Amniotic stem cell (primary cell): Measurements from ENCODE around the gene BACH2.
"Not testable (repeated sequence)": the region's sequence is repeated elsewhere in the genome, so short reads cannot be mapped to it uniquely, and the experiment has no call there.

Experiments
- DNase-seq: peaks from one replicate; lab custom pipeline; 2025; lab: John Stamatoyannopoulos, UW

BACH2 gene

GRCh38 chr6:90124874-90125510 lies 171.7 kb downstream of the BACH2 start:
- no peak for DNase-seq

- DNase-seq, result no peak
These were observed 172.8 kb downstream of the BACH2 start for GRCh38 chr6:90123831-90124230.

GRCh38 chr6:90121982-90122381 lies 174.7 kb downstream of the BACH2 start:
- no peak for DNase-seq

DNA sequence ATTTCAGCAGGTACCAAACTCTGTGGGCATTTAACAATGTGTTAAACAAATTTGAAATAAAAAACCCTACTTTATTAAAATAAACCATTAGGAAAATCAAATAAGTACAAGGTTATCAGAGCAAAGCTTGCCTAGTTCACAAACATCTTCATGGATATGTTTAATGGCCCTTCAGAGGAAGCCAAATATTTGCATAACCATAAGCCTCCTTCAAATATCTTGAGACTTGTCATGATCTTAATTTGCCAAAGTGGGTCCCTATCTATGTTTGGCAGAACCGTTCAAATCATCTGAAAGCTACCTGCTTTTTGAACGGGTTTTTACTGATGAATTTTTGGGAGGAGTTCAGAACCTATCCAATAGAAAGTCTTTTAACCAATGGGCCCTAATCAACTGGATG lies 176.3 kb downstream of the BACH2 start:
- DNase-seq, result no peak

- DNase-seq, result no peak
These were observed 177.0 kb downstream of the BACH2 start for GRCh38 chr6:90119618-90120017.

GRCh38 chr6:90118581-90118980 lies 178.1 kb downstream of the BACH2 start:
- DNase-seq, result no peak

DNA sequence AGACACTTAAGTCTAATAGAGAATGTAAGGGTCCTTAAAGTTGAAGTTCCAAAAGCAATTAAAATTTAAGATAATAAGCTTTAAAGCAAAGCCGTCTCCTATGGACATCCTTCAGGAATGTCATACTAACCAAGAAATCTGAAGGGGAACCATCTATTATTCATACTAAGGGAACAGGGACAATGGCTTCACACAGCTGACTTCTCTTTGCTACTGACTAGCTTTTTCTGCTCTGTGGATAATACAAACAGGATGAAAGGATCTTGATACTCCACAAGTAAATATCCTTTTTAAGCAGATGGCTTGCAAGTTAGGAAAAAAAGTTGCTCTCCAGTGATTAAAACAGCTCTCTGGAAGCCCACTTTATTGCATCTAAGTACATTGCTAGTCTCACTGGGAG lies 178.6 kb downstream of the BACH2 start:
- DNase-seq, result no peak

DNA sequence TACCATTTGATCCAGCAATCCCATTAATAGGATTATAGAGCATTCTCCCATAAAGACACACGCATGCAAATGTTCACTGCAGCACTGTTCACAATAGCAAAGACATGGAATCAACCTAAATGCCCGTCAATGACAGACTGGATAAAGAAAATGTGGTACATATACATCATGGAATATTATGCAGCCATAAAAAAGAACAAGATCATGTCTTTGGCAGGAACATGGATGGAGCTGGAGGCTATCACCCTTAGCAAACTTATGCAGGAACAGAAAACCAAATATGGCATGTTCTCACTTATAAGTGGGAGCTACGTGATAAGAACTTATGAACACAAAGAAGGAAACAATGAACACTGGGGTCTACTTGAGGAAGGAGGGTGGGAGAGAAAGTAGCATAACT lies 180.5 kb downstream of the BACH2 start:
- DNase-seq, result not testable (repeated sequence)

DNA sequence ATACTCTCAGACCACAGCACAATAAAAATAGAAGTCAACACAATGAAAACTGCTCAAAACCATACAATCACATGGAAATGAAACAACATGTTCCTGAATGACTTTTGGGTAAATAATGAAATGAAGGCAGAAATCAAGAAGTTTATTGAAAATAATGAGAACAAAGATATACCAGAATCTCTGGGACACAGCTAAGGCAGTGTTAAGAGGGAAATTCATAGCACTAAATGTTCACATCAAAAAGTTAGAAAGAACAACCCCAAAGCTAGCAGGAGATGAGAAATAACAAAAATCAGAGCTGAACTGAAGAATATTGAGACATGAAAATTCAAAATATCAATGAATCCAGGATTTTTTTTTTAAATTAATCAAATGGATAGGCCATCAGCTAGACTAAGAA lies 183.3 kb downstream of the BACH2 start:
- DNase-seq, result no peak

DNA sequence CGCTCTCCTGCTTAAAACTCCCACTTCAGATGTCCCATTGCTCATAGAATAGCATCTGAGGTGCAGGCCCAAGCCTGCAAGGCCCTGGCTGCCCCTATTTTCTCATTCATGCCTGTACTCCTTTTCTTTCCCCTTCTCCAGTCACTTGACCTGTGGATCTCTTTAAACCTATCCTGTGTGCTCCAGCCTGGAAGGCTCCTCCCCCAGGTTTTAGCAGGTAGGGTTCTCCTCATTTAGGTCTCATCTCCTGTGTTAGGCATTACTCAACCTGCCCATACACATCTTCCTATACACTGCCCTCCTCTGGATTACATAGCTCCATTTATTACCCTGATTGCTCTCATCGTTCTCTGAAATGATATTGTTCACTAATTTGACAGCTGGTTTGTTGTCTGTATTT lies 185.3 kb downstream of the BACH2 start:
- DNase-seq, result no peak

DNA sequence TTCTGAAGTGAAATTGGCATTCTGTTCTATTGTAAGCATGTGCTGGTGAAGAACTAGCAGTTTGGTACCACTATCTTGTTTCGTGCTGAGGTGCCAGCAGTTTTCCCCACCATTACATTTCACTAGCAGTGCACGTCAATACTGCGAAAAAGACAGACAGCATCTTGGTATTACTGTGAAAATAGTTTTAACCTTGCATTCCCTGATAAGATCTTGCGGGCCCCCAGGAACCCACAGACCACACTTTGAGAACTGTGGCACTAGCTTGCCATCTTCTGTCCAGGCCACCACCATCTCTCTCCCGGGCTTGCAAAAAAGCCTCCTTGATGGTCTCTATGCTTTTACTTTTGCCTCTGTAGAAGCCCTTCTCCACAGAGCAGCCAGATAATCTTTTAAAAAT lies 185.7 kb downstream of the BACH2 start:
- no peak for DNase-seq

DNA sequence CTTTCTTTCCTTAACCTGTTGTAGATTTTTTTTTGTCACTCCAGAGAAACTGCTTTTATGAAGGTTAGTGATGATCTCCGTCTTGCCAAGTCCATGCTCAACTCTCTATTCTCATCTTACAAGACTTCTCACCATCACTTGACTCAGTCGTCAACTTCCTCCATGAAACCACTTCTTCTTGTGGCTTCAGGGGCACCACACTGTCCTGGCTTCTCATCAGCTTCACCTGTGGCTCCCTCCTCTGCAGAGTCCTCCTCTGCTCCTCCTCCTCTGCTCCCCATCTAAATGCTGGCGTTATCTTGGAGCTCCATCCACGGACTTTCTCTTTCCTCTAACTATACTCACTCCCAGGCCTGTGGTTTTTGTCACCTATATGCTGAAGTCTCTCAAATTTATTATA lies 187.5 kb downstream of the BACH2 start:
- no peak for DNase-seq

- DNase-seq, result no peak
These were observed 188.8 kb downstream of the BACH2 start for GRCh38 chr6:90107771-90108282.

GRCh38 chr6:90107371-90107770 lies 189.3 kb downstream of the BACH2 start:
- no peak for DNase-seq

DNA sequence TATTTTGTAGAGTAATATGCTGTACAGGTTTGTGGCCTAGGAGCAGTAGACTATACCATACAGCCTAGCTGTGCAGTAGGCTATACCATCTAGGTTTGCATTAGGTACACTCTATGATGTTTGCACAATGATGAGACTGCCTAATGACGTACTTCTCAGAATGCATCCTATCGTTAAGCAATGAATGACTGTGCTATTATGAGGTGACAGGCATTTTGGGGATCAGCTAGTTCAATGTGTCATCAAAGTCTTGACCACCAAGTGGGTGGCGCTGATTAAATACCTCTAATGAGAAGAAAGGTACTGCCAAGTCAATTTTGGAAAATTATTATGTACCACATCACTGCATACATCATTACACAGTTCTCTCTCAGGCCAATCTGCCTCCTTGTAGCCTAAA lies 190.2 kb downstream of the BACH2 start:
- no peak for DNase-seq

GRCh38 chr6:90105506-90106170 lies 191.0 kb downstream of the BACH2 start:
- DNase-seq, result no peak

GRCh38 chr6:90103056-90103800 lies 193.4 kb downstream of the BACH2 start:
- no peak for DNase-seq

GRCh38 chr6:90101403-90101802 lies 195.2 kb downstream of the BACH2 start:
- DNase-seq, result no peak

DNA sequence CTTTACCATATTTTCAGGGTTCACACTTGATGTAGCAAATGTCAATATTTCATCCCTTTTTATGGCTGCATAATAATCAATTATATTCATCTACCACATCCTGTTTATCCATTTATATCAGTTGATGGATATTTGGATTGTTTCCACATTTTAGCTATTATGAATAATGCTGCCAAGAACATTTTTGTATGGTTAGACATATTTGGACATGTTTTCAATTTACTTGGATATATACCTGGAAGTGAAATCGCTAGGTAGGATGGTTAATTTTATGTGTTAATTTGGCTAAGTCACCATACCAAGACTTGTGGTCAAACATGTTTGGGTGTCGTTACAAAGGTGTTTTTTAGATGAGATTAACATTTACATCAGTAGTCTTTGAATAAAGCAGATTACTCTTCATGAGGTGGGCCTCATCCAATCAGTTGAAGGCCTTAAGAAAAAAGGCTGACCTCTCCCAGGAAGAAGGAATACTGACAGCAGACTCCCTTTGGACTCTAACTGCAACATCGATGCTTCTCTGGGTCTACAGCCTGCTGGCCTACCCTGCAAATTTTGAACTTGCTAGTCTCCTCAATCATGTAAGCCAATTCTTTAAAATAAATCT lies 196.5 kb downstream of the BACH2 start:
- no peak for DNase-seq

- no peak for DNase-seq
These were observed 198.0 kb downstream of the BACH2 start for GRCh38 chr6:90098627-90099026.

DNA sequence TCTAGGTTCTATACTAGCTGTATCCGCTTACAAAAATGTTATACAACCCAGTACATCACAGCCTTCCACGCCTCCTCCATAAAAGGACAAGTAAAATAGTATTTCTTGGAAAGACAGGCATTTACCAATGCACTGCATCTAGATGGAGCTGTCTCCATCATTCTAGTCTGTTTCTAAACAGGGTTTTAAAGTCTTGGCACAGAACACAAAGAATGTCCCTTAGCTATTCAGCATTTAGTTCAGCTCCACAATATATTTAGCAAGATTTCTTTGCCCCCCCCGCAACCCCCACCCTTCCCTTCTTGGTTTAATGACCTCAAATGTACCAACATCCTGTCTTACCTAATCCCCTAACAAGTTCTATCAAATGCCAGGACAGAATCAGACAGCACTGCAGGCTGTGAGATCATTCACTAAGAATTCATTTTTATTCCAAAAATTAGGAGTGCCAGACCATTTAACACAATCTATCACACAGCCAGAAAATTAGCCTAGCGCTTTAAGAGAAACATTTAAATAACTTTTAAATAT lies 198.6 kb downstream of the BACH2 start:
- DNase-seq, result peak; percentile 6

DNA sequence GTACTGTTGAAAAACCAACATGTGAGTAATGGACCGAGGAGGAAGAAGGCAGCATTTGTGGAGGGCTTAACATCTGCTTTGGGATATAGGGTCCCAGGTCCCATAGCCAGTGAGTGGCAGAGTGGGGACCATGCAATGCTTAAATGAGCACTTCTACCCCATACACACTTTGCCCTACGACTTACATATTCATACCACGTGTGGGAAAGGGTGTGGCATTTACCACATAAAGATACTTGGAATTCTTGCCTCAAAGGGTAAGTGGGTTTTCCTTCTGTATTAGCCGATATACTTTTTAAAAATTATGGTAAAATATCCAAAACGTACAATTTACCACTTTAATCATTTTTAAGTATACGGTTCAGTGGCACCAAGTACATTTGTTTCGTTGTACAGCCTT lies 199.3 kb downstream of the BACH2 start:
- DNase-seq, result no peak
